ENCODE data around the gene C4orf54.

Gene C4orf54

DNA sequence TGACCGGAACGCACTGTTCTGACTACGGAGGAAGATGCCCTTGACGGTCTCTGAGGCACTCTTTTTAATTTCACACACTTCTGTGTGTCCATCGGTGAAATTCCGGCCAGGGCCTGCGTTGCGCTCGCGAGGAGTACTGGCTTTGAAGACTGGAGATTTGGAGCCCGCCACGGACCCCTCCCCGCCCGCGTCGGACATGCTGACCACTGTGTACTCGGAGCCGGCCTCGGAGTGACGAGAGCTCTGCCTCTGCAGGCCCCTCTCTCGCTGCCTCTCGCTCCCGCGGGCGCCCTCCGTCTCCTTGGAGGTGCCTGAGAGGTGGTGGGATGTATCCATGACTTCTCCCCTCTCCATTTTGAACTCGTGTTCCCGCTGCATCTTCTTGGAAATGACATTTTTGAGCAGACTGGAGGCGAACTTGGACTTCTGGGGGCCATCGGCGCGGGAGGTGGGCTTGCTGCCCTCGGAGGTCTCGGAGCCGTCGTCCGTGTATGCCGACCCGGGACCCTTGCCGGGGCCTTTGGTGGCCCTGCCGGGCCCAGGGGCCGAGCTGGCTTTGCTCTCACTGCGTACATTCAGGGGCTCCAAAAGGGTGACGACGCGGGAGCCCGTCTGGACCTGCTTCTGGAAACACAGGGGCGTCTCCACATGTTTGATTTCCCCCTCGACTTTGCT lies 5.7 kb downstream of the C4orf54 start:
- no peak for DNase-seq

DNA sequence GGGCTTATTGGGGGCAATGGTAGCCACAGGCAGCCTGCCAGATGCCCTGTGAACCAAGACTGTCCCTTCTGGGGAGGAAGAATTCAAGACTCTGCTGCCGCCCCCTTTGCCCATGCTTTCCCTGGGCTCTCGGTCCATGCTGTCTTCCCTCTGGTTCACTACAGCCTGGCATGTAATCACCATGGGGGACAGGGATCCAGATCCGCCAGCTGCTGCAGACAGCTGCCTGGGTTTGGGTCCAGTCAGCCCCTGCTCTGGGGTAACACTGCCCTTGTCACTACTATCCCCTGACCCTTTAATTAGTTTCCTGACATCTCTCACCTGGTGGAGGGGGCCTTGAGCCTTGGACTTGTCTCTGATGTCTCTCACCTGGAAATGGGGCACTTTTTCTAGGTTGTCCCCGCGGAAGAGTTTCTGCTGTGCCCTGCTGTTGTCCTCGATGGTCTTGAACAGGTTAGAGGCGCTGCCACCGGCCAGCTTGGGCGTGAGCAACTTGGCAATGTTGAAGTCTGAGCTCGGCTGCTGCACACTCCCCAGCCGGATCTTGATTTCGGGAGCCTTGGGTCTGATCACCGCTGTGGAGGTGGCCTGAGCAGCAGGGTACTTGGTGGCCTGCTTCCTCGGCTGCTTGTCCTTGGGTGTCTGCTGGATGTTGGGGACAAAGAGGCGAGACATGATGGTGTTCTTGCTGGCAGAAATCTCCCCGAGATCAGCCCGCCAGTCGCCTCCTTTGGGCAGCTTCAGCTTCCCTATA lies 6.4 kb downstream of the C4orf54 start:
- DNase-seq, result no peak

DNA sequence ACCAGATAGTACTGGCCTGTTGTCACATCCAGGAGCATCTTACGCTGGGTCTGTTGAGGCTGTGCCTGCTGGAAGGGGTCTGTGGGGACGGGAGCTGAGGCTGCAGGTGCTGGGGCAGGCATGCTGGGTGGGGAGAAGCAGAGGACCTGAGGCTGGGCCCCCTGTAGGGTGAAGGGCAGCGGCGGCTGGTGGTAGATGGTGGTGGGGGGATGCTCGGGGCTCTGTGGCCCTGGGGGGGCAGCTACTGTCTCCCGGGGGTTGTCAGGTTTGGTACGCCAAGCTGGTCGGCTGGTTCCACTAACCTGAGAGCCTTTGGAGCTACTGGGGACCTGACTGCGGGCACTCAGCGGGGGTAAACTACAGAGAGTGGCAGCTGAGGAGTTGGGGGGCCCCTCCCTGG lies 7.8 kb downstream of the C4orf54 start:
- DNase-seq, result no peak

DNA sequence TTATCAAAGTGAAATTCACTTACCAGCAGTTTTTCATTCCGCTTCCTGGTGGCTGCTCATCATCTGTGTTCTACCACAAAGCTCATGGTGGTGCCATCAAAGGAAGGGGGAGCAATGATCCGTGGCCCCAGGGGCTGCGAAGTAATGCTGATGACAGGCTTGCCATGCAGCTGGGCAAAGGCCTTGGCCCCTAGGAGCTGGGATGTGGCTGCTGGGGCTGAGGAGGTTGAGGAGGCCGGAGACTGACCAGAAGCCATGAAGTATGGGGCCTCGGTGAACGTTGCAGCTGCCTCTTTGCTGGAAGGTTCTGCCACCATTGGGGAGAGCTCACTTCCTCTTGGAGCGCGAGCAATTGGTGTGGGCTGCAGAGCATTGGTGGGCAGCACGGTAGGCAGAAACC lies 8.4 kb downstream of the C4orf54 start:
- DNase-seq, result no peak

DNA sequence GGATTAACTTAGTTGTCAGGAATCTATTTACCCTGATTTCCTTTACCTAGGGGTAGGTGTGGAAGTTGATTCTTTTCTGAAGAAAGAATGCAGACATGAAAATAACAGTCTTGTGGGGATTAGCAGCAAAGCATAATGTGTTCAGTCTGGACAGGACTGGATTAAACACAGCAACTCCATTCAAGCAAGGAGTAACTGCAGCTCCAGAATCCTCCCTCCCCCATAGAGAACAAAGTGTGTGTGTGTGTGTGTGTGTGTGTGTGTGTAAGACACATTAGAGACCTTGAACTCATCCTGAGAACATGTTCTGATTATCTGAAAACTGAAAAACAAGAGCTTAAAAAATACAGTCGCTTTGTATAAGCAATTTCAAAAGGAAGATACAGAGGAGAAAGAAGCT lies 9.3 kb downstream of the C4orf54 start:
- no peak for DNase-seq

DNA sequence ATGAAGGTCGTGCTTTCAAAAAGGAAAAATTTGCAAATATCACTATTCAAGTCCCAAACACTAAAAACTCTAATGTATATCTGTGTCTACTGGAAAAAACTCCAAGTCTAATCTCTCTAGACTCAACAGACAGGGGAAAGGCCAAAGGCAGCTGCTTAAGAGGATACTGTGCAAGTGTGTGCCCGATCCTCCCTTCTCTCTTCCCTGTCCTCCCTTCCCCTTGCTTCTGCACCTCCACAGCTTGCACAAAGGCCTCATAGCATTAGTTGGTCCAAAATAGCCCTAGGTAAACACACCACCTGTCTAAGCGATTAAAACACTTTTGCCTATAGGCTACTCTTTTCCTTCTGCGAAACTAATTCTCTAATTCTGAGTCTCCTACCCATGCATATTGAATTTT lies 10.6 kb downstream of the C4orf54 start:
- no peak for DNase-seq

DNA sequence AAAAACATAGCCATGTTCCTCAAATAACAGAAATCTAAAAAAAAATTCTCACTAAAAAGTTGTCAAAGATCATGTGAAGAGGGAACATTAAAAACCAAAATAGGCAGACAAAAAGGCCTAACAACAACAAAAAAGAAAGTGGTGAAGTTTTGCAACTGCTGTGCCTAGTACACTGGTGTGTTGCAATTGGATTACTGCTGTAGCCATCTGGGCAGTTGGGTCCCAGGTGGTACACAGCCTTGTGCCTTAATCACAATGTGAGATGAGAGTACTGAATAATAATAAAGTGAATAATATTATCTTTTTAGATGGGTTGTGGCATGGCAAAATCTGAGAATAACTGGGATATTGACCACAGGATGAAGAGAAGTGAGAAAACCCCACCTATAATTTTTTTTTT lies 12.0 kb downstream of the C4orf54 start:
- DNase-seq, result no peak

DNA sequence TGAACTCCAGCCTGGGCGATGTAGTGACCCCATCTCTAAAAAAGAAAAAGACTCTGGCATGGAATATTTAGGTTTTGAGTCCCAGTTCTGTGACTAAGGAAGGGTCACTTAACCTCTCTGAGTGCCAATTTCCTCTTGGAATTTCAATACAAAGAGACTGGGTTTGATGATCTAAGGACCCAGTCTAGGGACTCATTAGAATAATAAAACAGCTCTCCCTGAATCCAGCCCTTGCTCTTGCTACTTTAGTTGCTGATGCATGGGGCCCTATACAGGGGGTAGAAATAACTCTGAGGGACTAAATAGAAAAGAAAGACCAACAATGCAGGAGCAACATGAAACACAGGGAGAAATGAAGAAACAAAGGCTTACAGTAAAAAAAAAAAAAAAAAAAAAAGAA lies 12.6 kb downstream of the C4orf54 start:
- no peak for DNase-seq

DNA sequence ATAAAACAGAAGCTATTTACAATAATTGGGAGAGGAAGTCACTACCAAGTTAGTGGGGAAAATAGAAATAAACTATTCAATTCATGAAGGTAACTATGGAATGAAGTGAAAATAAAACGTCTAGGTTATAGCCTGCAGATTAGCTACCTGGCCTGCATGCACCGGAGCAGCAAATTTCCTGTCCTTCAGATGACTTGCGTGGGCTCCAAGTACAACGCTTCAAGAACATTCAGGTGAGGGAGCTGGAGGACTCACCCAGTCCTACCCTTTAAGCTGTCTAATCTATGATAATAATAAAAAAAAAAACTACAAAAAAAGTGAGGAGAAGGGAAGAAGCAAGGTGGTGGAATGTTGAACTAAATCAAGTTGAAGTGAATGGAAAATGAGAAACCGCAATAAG lies 13.2 kb downstream of the C4orf54 start:
- no peak for DNase-seq

DNA sequence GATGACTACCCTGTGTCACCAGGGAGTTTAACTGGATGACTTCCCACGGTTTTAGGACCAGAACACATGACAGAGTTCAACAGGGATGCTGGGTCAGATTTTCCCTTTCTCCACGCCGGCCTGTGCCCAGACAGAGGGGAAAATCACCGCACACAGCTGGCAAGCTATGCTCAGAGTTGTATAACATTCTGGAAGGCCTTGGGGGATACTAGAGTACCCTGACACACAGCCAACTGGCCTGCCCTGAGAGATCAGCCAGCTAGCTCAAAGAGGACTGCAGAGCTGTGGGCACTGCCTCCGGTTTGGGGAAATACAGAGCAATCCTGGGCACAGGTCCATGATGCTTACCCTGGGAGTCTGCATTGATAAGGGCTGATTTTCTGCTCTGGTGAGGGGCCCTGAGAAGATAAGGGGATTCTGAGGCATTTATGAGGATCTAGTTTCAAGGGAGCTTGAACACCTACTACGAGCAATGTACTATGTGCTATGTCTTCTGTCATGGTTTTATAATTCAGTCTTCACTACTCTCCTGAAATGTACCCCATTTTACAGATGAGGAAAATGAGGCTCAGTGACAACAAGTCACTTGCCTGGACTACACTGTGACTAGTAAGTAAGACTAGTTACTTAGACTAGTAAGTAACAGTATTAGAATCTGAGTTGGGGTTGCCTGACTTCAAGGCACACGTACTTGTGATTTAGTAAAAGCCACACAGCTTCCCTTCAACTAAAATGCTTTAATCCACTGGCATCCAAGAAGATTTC lies 14.7 kb downstream of the C4orf54 start:
- DNase-seq, result no peak

DNA sequence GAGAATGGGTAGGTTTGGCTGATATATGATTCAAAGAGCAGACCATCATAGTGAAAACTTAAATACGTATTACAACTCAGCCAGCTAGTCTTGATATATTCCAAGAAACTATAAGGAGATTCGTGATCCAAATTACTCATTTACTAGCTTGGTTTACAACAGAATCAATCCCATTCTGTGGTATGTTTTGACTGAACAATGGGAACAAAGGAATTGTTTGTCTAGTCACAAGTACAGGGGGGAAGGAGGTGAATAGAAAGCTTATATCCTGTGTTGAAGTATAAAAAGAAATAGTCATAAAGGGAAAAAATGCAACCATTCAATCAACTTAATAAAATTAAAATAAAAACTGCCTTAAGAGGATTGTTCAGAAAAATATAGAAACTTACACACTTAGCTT lies 17.0 kb downstream of the C4orf54 start:
- DNase-seq, result no peak

DNA sequence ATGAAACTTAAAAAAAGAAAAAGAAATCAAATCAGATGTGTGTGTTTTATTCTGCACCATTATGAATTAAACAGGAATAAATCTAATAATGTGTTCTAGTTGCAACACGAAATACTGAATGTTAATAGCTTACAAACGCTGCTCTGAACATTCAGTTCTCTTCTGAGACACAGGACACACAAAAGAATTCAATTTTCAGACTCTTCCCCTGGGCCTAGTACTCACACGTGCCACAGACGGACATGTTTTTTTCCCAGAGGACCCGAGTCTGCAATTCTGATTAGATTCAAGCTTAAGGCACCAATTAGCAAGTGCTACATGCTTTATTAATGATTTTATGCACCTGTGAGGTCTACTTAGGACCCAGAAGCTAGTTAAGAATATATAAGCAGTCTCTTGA lies 20.5 kb downstream of the C4orf54 start:
- no peak for DNase-seq

DNA sequence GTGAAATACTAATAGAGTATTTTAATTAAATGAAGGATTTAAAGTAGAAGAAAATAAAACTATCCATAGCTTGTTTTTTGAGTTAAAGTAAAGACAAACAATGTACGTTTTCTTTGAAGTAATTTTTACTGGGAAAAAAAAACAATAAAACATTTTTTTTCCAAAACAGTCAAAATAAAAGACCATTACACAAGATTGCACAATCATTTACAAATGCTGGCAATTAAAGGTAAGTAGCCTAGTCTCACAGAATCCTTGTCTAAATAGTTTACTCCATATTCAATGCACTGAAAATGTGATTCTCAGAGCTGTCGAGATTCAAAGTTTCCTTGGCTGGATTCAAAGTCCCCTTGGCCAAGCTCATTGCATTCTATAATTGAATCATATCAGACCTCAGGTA lies 21.2 kb downstream of the C4orf54 start:
- DNase-seq, result no peak

DNA sequence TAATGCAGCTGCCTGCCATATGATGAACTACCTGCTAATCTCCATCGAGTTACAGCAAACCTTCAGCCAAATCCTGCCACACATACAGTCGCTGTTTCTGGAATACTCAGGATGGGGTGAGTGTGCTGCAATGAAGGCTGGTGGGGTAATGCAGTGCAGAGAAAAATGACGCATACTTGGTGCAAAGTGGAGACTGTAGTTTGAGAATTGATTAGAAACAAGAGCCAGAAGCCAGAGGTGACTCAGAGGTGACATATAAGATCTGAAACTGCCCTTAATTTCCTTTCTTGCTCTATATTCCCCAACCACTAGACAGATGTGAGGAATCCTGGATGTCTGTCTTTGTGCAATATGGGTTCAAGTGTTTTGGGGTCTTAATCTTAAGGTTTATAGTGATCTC lies 22.0 kb downstream of the C4orf54 start:
- DNase-seq, result no peak

DNA sequence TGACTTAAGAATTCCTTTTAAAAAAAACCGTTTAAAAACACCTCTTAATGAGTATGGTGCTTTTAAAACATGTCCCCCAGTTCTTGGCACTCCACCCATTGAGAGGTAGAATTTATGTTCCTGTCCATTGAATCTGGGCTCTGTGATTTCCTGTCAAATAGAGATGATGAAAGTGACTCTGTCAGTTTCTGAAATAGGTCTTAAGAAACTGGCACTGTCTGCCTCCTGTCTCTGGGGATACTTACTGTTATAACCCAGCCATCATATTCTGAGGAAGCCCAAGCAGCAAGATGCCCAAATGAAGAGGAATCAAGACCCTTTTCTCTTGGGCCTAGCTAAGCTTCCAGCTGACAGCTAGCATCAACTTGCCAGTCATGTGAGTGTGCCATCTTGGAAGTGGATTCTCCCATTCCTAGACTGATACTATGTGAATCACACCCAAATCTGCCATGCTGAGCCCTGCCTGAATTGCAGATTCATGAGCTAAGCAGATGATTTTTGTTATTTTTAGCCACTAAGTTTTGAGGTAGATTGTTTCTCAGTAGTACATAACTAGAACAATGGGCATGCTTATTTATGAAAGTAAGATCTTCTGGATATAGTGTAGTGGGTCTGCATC lies 22.8 kb downstream of the C4orf54 start:
- no peak for DNase-seq

DNA sequence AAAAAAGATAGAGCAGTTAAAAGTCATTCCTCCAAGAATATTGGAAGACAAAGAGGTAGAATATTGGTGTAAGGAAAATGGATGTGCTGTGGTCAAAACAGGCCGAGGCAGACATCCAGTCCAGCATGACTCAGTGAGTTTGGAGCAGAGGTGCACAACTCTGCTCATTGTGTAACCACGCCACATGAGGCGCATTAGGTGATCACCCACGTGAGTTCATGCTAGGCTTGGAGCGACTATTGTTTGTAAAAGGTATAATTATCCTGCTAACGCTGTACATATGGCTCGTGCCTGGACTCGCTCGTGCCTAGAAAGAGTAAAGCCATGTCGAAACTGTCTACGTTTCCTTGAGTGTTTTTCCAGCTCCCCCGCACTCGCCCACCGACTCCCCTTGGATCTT lies 23.9 kb downstream of the C4orf54 start:
- no peak for DNase-seq

DNA sequence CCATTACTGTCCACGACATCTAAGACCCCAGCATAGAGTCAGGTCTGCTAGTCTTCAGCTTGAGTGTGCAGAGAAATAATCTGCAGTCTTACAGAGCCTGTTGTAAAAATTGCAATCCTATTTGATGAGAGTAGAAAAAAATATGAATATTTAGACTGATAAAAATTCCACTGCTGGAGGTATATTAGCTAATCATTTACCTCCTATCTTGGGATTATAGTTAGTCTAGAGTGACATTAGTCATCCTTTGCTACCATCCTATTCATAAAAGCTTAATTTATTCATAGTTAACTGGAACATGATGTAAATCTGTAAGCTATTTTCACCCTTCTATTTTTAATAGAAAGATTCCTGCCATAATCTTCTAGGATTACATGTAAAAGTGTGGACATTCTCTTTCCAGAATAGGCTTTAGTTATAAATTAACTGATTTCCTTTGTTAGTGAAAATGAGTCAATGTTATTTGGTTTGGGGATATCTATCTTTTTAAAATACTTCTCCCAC lies 26.7 kb downstream of the C4orf54 start:
- DNase-seq, result no peak

DNA sequence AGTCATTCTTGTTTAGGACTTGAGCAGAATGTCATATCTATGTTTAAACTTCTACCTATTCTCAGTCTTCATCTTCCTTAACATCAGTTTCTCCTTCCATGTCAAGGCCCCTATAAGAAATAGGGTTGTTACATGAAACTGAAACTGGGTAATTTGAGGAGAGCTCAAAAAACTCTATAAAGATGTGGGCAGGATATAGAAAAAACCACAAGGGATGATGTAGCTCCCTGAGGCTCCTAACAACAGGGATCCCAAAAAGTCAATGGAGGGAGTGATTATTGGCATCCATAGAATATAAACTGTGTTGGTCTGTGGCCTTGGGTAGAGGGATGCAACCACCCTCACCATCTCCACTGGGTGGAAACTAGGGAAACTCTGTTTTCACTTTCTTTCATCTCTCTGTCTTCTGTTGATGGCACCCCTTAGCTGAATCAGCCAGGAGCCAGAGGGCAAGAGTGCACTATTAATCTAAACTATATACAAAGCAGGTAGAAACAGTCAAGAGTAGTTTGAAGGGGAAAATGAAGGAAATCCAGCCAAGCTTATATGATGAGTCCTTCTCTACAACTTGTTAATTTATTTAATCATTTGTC lies 27.6 kb downstream of the C4orf54 start:
- DNase-seq, result no peak

DNA sequence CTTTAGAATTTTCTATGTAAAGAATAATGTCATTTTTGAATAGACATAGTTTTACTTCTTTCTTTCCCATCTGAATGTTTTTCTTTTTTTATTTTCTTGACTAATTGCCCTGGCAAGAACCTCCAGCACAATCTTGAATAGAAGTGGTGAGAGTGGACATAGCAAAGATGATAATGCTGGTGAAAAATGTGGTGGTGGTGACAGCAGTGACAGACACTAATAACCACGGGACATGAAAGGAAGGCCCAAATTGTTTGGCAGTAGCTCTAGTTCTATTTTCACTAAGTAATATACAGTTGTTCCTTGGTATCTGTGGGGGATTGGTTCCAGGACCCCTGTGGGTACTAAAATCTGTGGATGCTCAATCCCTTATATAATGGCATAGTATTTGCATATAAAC lies 29.6 kb downstream of the C4orf54 start:
- DNase-seq, result no peak

DNA sequence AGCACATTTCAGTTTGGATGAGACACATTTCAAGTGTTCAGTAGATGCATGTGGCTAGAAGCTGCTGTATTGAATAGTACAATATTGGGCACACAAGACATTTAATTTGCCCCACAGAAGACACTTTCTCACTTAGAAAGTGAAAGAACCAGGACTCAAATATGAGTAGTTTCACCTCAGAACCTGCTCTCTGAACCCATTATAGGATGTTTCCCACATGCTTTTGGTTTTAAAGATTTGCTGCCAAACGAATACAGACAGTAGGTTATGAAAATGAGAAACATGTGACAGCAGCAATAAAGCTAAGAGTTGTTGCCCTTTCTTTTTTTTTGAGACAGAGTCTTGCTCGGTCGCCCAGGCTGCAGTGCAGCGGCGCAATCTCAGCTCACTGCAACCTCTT lies 32.3 kb downstream of the C4orf54 start:
- no peak for DNase-seq

DNA sequence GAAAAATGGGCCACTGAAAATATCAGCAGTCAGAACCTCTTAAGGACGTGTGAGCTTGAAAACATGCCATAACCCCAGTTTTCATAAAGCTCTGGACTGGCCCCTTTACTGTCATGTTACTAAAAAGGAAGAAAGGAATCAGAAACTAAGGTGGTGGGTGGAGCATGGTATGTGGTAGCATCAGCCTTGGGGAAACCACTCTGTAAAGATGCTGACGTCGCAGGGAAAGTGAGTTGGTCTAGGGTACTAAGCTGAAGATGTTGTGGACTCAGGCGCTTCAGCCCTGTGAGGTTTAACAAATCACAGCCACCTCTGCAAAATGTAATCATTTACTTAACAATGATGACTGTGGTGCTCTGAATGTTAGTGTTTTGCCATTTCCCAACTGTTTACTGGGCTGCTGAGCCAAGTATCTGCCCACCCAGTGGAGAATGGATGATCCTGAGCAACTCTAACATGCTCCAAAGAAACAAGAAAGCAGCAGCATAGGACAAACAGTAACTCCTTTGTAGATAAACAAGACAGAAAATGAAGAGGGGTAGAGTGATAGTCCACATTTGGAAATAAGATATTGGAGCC lies 33.4 kb downstream of the C4orf54 start:
- DNase-seq, result no peak

DNA sequence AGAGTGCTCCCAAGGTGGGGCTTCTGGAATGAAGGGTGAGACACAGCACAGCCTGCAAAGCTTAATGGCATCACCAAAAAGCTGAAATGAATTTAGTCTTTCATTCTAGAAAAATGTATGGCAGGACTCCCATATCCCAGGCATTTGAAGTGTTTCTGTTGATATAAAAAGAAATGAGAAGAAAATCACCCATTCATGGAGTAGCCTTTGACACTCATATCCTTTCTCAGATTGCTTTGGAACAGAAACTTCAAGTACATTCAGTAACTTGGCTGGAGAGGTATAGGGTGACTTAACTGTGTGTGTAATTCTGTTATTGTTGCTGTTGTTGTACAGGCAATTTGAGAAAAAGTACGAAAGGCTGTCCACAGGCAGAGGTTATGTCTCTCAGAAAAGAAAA lies 35.3 kb downstream of the C4orf54 start:
- DNase-seq, result no peak

DNA sequence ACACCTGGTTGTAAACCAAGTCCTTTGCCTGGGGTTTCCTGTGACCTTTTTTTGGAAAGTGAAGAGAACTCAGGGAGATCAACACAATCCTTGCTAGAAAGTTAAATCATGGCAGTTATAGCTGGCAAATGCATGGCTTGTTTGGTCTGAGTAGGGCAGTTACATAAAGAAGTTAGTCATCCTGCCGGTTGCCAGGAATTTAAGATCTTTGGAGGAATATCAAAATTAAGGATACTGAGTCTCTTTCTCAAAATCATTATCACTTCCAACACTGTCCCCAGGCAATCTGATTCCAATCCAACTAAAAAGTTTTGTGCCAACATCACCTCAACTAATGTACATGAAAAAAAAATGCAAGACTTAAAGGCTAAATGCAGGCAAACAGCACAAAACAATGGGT lies 40.3 kb downstream of the C4orf54 start:
- no peak for DNase-seq

Measured in fibroblast of skin of right quadriceps (primary cell).